Skeletal muscle tissue (tissue), 4 donors: Measurements from ENCODE around the gene GRAMD2A. TPM values are rescaled to one million over a fixed set of nuclear protein-coding genes. Genes with fewer than 3 reads are reported as not detected.

Experiments
- H3K27ac ChIP-seq: one replicate; pipeline ENCODE4 v1.7.0; 2013; ENCODE audit warnings: mild to moderate bottlenecking, low read depth, low read length, inconsistent platforms
- H3K27me3 ChIP-seq, 3 donors: one replicate each; pipeline ENCODE4 v1.7.0; 2013; ENCODE audit warnings: low read length in 3 of 3; ENCODE audit not compliant: control insufficient read depth in 3 of 3, insufficient read depth in 3 of 3
- H3K36me3 ChIP-seq, 3 donors: one replicate each; pipeline ENCODE4 v1.7.0; 2013; ENCODE audit warnings: low read length in 3 of 3; ENCODE audit not compliant: control insufficient read depth in 3 of 3, insufficient read depth in 3 of 3
- H3K4me1 ChIP-seq, 3 donors: one replicate each; pipeline ENCODE4 v1.7.0; 2013; ENCODE audit warnings: low read length in 3 of 3, mild to moderate bottlenecking in 3 of 3; ENCODE audit not compliant: control insufficient read depth in 3 of 3, insufficient read depth in 3 of 3
- H3K4me3 ChIP-seq, 3 donors: one replicate each; pipeline ENCODE4 v1.7.0; 2013; ENCODE audit warnings: low read length in 3 of 3
- H3K9ac ChIP-seq, 3 donors: one replicate each; pipeline ENCODE4 v1.7.0; 2013; ENCODE audit warnings: low read length in 3 of 3, mild to moderate bottlenecking in 3 of 3, moderate library complexity in 2 of 3, low read depth in 1 of 3
- H3K9me3 ChIP-seq, 3 donors: one replicate each; pipeline ENCODE4 v1.7.0; 2013; ENCODE audit warnings: low read length in 3 of 3; ENCODE audit not compliant: control insufficient read depth in 3 of 3
- total RNA-seq: library from RNA; depleted of rRNA; stranded (reverse); fragments of >200 nt; gene quantifications from one replicate; pipeline ENCODE4 v1.2.3, GENCODE V29; 2014
- donor health status: Osteomylitis.

The GRAMD2A gene
- total RNA-seq, 1 donor from 2014 or later = 2.1 TPM

DNA sequence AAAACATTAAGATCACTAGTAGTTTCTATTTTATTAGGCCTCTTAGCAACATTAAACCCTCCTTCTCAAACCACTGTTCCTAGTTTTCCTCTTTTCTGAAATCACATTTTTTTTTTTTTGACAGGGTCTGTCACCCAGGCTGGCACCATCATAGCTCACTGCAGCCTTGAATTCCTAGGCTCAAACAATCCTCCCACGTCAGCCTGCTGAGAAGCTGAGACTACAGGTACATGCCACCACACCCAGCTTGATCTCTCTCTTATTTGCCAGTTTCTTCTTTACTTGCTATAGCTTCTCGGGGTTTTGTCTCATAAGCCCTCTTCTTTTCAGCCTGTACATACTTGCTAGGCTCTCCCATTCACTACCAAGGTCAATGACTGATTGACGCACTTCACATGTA is 51.4 kb downstream of the GRAMD2A start:
- Histone ChIP-seq H3K9ac (no peak overlapping the region), H3K4me1 (peaks cover 5 to 6% (median 5%) of the 10 kb centered on the region in 3 donors), H3K27me3 (no peaks in the 10 kb centered on the region), H3K9me3 (no peaks in the 10 kb centered on the region), H3K4me3 (no peak overlapping the region), H3K36me3 (no peaks in the 10 kb centered on the region), H3K27ac (no peak overlapping the region)

GRCh38 chr15:72141171-72142084 is 56.2 kb downstream of the GRAMD2A start:
- Histone ChIP-seq H3K27ac (peak overlapping the region; percentile 28), H3K9me3 (no peaks in the 10 kb centered on the region), H3K36me3 (no peaks in the 10 kb centered on the region), H3K27me3 (no peaks in the 10 kb centered on the region), H3K4me3 (no peak overlapping the region), H3K4me1 (peaks cover 10 to 19% (median 15%) of the 10 kb centered on the region in 3 donors), H3K9ac (no peak overlapping the region)

DNA sequence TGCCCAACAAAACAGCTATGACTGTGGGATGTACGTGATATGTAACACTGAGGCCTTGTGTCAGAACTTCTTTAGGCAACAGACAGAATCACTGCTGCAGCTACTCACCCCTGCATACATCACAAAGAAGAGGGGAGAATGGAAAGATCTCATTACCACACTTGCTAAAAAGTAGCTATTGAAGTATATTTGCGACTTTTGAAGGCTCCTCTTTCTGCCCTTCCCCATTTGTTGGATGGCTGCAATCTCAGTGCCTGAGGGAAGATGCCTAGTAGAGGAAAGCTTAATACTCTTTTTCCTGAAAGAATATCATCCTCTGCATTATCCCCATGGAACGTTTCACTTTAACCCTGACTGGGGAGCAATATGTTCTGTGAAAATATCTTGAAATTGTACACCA is 57.5 kb downstream of the GRAMD2A start:
- Histone ChIP-seq H3K4me3 (peak overlapping the region in 1 of 3 donors; percentile 28), H3K9ac (no peak overlapping the region), H3K9me3 (no peaks in the 10 kb centered on the region), H3K4me1 (peaks cover 10 to 19% (median 15%) of the 10 kb centered on the region in 3 donors), H3K27ac (peak overlapping the region; percentile 36), H3K27me3 (no peaks in the 10 kb centered on the region), H3K36me3 (no peaks in the 10 kb centered on the region)

DNA sequence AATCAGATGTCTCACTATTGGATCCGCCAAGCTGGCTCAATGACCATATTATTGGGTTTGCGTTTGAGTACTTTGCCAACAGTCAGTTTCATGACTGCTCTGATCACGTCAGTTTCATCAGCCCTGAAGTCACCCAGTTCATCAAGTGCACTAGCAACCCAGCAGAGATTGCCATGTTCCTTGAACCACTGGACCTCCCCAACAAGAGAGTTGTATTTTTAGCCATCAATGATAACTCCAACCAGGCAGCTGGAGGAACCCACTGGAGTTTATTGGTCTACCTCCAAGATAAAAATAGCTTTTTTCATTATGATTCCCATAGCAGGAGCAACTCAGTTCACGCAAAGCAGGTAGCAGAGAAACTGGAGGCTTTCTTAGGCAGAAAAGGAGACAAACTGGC is 57.9 kb downstream of the GRAMD2A start:
- Histone ChIP-seq H3K27me3 (no peaks in the 10 kb centered on the region), H3K27ac (peak overlapping the region; percentile 36), H3K4me1 (peaks cover 10 to 19% (median 15%) of the 10 kb centered on the region in 3 donors), H3K36me3 (no peaks in the 10 kb centered on the region), H3K9ac (no peak overlapping the region), H3K9me3 (no peaks in the 10 kb centered on the region), H3K4me3 (peak overlapping the region in 1 of 3 donors; percentile 28)

GRCh38 chr15:72136170-72137051 is 61.2 kb downstream of the GRAMD2A start:
- Histone ChIP-seq H3K4me3 (no peak overlapping the region), H3K27ac (no peak overlapping the region), H3K9me3 (no peaks in the 10 kb centered on the region), H3K9ac (no peak overlapping the region), H3K4me1 (peaks cover 7 to 15% (median 12%) of the 10 kb centered on the region in 3 donors), H3K27me3 (no peaks in the 10 kb centered on the region), H3K36me3 (no peaks in the 10 kb centered on the region)

GRCh38 chr15:72135719-72136118 is 61.9 kb downstream of the GRAMD2A start:
- peaks cover 5 to 12% (median 10%) of the 10 kb centered on the region in 3 donors for H3K4me1 ChIP-seq
- H3K4me3 ChIP-seq = no peak overlapping the region
- H3K27me3 ChIP-seq = no peaks in the 10 kb centered on the region

GRCh38 chr15:72133211-72133610 is 64.4 kb downstream of the GRAMD2A start:
- no peak overlapping the region for H3K4me3 ChIP-seq
- no peaks in the 10 kb centered on the region for H3K4me1 ChIP-seq
- H3K27ac ChIP-seq = no peak overlapping the region
- H3K27me3 ChIP-seq = no peaks in the 10 kb centered on the region
- H3K9ac ChIP-seq = no peak overlapping the region
- no peaks in the 10 kb centered on the region for H3K9me3 ChIP-seq
- no peaks in the 10 kb centered on the region for H3K36me3 ChIP-seq

More at GRCh38 chr15:72135719-72136118, 61.9 kb downstream of the GRAMD2A start:
- Histone ChIP-seq H3K9me3 (no peaks in the 10 kb centered on the region), H3K36me3 (no peaks in the 10 kb centered on the region), H3K9ac (no peak overlapping the region), H3K27ac (no peak overlapping the region)

DNA sequence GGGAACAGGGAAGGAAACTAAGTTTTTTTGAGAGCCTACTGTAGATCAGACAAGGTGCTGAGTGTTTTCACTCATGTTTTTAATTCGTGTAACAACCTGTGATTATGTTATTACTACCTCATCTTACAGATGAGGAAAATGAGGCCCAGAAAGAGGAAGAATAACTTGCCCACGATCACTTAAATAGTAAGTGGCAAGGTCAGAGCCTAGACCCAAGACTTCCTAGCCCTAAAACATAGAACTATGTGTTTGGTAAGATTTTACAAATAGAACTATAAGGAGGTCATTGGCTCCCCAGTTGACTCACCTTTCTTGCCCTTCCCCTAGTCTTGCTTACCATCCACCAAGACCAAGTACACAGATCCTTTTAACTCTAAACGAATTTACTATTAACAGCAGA is 65.7 kb downstream of the GRAMD2A start:
- Histone ChIP-seq H3K36me3 (no peaks in the 10 kb centered on the region), H3K27ac (no peak overlapping the region), H3K4me1 (no peaks in the 10 kb centered on the region), H3K9me3 (no peaks in the 10 kb centered on the region), H3K4me3 (no peak overlapping the region), H3K27me3 (no peaks in the 10 kb centered on the region), H3K9ac (no peak overlapping the region)

DNA sequence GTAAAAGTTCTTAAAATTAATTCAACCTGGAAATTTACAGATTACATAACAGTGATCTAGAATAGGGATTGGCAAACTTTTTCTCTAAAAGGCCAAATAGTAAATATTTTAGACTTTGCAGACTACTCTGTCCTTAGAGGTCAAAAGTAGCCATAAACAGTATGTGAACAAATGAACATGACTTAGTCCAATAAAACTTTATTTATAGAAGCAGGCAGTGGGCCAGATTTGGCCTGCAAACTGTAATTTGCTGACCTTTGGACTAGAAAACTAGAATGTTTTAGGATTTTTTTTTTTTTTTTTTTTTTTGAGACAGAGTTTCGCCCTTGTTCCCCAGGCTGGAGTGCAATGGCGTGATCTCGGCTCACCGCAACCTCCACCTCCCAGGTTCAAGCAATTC is 67.3 kb downstream of the GRAMD2A start:
- no peak overlapping the region for H3K27ac ChIP-seq
- no peaks in the 10 kb centered on the region for H3K9me3 ChIP-seq
- no peaks in the 10 kb centered on the region for H3K4me1 ChIP-seq
- no peaks in the 10 kb centered on the region for H3K36me3 ChIP-seq
- H3K27me3 ChIP-seq = no peaks in the 10 kb centered on the region
- H3K4me3 ChIP-seq = no peak overlapping the region
- no peak overlapping the region for H3K9ac ChIP-seq

DNA sequence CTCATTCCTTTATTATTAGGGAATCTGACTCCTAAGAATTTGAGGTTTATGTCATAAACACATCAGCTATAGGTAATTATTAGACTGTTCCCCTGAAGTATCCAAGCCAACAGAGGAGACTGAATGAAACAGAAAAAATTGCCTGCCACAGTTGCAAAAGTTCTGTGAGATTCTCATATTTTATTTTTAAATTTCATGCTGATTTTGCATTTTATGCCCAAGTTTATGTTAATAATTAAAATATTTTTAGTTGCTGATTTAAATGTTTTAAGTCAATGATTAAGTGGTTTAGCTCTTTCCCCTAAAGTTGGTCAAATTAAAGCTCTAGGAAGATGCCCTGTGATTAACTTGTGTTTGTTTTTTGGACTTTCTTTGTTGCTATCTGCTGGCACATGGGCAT is 69.2 kb downstream of the GRAMD2A start:
- H3K4me1 ChIP-seq = no peaks in the 10 kb centered on the region
- H3K9me3 ChIP-seq = no peaks in the 10 kb centered on the region
- no peak overlapping the region for H3K27ac ChIP-seq
- H3K36me3 ChIP-seq = no peaks in the 10 kb centered on the region
- H3K4me3 ChIP-seq = no peak overlapping the region
- H3K9ac ChIP-seq = no peak overlapping the region
- H3K27me3 ChIP-seq = no peaks in the 10 kb centered on the region
